IMR-90 (cell line): ENCODE data around the gene PALLD.

ENCODE experiments used
- CEBPB ChIP-seq: IDR thresholded peaks from 2 replicates; pipeline ENCODE4 v1.6.1; 2012; ENCODE audit warnings: low read depth, low read length, improper control_type of control experiment
- CHD1 ChIP-seq: IDR thresholded peaks from 2 replicates; pipeline ENCODE4 v1.6.1; 2012; ENCODE audit warnings: low read depth, low read length, improper control_type of control experiment
- CTCF ChIP-seq: conservative IDR thresholded peaks from 2 replicates; pipeline ENCODE4 v1.5.1; 2012; ENCODE audit warnings: mild to moderate bottlenecking, low read depth, low read length, improper control_type of control experiment
- MAFK ChIP-seq: IDR thresholded peaks from 2 replicates; pipeline ENCODE4 v1.6.1; 2012; ENCODE audit warnings: low read depth, low read length, improper control_type of control experiment
- MAZ ChIP-seq: IDR thresholded peaks from 2 replicates; pipeline ENCODE4 v1.6.1; 2012; ENCODE audit warnings: low read depth, mild to moderate bottlenecking, low read length, improper control_type of control experiment, moderate library complexity, borderline replicate concordance
- MXI1 ChIP-seq: IDR thresholded peaks from 2 replicates; pipeline ENCODE4 v1.6.1; 2012; ENCODE audit warnings: low read depth, mild to moderate bottlenecking, low read length, moderate library complexity, borderline replicate concordance
- POLR2A ChIP-seq: IDR thresholded peaks from 2 replicates; pipeline ENCODE4 v1.6.1; 2012; ENCODE audit warnings: mild to moderate bottlenecking, low read depth, low read length
- RAD21 ChIP-seq: IDR thresholded peaks from 2 replicates; pipeline ENCODE4 v1.6.1; 2012; ENCODE audit warnings: low read length, improper control_type of control experiment
- RFX5 ChIP-seq: IDR thresholded peaks from 2 replicates; pipeline ENCODE4 v1.8.0; 2012; ENCODE audit warnings: low read depth, mild to moderate bottlenecking, low read length, moderate library complexity
- USF2 ChIP-seq: fragments of 150-350 bp; IDR thresholded peaks from 2 replicates; pipeline ENCODE4 v1.6.1; 2017; ENCODE audit warnings: mild to moderate bottlenecking, antibody characterized with exemption, low read length, low read depth

- TF ChIP-seq CTCF (no peak), RFX5 (no peak), RAD21 (no peak), POLR2A (no peak), MXI1 (no peak), USF2 (no peak), MAFK (no peak), MAZ (no peak), CHD1 (no peak), CEBPB (no peak)
Measured at GRCh38 chr4:168797738-168798375, 301.0 kb downstream of the PALLD start.
